Stimulated activated CD4-positive, alpha-beta T cell treated with anti-CD3 and anti-CD28 coated beads, Interleukin-2, amount 100 ng/mL, for 4 hours (primary cell): Measurements from ENCODE around the gene SERPINB11.
"Not testable (repeated sequence)": the region's sequence is repeated elsewhere in the genome, so short reads cannot be mapped to it uniquely, and the experiment has no call there.

Experiments
- DNase-seq: peaks from one replicate; pipeline ENCODE4 v3.0.0-alpha.2; 2020; ENCODE audit warnings: low read depth

Gene SERPINB11

DNA sequence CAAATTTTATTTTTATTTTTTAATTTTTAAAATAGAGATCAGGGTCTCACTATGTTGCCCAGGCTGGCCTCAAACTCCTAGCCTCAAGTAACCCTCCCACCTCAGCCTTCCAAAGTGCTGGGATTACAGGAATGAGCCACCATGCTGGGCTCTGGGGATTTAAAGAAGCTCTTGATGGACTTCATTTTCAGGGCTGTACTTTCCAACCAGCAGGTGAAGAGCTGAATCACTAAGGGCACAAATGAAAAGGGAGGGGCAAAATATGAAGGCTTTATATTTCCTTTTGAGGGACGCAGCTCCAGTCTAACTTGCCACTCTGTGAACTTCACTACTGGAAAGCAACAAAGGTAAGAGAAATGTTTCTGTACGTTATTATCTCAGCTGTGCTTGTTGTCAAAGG lies at the start of gene SERPINB11:
Gene SERPINB11 (plus strand): TSS at position 301 of the 400 bp plus-strand sequence. CDS start 7,234 bp downstream, outside the sequence.
- DNase-seq: no peak

DNA sequence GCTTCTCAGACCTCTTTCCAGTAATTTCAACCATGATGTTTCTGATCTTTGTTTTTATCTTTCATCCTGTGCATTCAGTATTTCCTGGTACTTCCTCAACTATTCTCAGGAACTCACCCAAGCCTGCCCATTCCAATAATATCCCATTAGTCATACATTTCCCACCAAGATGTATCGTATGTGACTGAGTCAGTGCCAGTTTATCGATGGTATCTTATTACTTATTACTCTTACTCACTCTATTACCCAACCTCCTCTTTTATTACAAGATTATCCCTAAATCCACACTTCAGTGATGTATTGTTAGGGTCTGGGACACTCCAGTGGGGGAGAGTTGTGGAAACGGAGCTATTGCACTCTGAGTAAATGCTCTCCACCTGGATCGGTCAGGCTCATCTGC lies 43.8 kb upstream of the SERPINB11 start:
- DNase-seq: not testable (repeated sequence)

GRCh38 chr18:63661750-63662149 lies 41.0 kb upstream of the SERPINB11 start, which contains the start of gene SERPINB3:
SERPINB3 (minus strand) TSS chr18:63661893; CDS start chr18:63661216, 677 bp downstream.
- not testable (repeated sequence) for DNase-seq

DNA sequence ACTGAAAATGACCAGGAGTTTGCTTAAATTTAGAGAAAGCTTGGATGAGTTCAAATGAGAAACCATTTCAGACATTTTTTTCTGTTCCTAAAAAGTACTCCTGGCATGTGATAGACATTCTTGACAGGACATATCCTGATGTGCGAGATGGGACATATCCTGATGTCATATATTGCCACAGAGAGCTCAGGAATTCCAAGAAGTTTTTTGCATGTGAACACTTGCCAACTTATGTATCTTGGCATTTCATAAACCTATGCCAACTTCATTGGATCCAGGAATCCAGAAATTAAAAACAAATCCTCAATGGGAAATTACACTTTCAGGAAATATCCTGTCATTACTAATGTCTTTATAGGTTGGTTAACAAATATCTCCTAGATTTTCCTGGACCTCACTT lies 38.2 kb upstream of the SERPINB11 start:
- DNase-seq: no peak

DNA sequence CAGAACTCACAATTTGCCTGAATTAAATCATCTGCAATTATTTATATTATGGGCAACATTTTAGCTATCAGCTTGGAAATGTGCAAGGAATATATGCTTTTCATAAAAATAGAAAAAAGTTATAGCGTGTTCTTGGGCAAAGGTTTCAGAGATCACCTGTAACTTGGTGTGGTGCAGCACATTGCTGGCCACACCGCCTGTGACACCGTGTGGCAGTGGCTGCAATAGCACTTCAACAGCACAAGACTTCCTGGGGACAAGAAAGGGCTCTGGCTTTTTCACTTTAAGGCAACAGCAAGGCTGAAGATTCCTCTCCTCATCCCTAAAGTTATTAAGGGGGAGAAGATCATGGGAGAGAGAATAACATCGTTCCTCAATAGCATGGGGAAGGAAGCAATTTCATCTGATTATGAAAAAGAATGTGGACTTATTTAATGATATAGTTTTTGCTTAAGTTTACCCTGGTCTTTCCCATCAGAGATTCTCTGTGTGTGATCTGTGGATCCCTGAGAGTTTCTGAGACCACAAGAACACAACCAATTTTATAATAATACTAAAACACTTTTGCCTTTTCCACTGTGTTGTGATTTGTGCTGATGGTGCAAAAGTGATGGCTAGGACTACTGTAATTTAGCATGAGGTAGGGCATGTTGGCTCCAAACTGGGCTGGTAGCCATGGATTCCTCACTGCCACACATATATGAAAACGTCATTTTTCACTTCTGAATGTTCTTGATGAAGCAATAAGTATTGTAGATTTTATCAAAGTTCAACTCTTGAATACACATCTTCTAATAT lies 26.0 kb upstream of the SERPINB11 start:
- DNase-seq: no peak

GRCh38 chr18:63677500-63678225 lies 25.1 kb upstream of the SERPINB11 start:
- no peak for DNase-seq

DNA sequence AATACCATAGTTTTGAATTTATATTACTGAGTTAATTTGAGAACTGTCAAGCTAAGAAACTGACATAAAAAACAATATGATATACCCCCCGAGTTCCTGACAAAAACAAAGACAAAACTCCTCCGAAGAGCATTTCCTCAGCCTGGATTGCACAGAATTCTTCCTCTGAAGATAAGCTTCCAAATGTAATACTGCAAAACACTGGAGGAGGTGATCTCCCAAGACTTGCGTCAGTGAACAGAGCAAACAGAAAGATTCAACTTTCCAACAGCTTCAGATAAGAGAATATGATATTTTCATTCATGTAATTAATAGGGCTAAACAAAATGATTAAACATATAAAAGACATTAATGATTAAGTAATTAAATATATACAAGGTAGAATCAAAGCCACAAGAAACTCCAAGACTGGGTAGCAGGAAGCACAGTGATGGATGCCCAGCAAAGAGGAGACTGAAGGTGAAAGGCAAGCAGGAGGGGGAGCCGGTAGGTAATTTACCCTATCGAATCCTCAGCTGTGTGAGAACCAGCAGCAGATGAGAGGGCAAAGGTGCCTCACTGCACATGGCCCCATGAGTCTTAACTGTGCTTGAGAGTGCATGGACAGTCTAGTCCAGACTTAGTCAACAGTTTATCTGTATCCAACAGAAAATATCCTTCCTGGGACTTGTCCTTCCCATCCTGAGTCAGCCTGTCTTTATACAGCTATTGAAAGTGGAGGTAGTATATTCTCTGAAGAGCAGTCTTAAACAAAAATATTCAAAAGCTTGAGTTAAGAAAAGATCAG lies 22.7 kb upstream of the SERPINB11 start:
- no peak for DNase-seq

- no peak for DNase-seq
Measured at GRCh38 chr18:63681449-63682340, 21.1 kb upstream of the SERPINB11 start.

DNA sequence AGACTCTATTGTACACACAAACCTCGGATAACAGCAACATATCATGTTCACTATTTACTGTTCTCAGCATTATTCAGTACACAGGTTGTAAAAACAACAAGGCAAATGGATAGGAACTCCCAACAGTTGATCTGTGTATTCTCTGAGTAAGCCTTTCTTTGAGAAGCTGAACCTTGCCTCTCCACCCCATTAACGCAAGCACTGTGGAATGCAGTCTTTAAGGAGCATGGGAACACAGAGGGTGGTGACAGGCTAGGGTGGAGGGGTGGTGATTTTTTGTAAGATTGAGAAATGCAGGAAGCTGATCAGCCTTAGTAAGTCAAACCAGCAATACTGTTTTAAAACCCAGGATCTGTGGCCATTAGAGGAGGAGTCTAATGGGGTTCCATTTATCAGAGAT lies 19.6 kb upstream of the SERPINB11 start:
- no peak for DNase-seq

GRCh38 chr18:63683890-63684289 lies 18.9 kb upstream of the SERPINB11 start:
- no peak for DNase-seq

GRCh38 chr18:63684718-63685117 lies 18.0 kb upstream of the SERPINB11 start:
- DNase-seq: no peak

GRCh38 chr18:63686871-63687270 lies 15.9 kb upstream of the SERPINB11 start:
- no peak for DNase-seq

DNA sequence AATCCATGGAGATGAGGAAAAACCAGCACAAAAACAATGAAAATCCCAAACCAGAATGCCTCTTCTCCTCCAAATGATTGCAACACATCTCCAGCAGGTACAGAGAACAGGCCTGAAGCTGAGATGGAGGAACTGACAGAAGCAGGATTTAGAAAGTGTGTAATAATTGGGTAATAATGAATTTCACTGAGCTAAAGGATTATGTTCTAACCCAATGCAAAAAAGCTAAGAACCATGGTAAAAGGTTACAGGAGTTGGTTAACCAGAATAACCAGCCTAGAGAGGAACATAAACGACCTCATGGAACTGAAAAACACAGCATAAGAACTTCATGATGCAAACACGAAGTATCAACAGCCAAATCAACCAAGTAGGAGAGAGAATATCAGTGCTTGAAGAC lies 13.7 kb upstream of the SERPINB11 start:
- no peak for DNase-seq

DNA sequence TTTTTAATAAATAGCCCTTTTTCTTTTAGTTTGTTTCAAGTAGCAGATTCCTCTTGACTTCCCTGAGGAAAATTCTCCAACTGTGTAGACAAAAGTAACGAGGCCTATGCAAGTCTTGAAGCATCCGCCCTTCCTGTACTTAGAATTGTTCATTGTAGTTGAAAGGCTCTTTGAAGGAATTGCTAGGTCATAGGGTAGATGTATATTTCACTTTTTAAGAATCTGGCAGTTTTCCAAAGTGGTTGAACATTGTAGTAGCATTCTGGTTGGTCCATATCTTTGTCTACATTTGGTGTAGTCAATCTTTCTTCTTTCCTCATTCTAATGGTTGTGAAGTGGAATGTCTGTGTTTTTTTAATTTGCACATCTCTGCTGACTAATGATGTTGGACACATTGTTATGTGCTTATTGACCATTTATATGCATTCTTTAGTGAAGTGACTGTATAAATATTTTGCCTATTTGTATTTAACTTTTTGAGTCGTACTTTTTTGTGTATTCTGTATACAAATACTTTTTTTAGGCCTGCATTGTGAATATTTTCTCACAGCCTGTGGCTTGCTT lies 5.6 kb upstream of the SERPINB11 start:
- no peak for DNase-seq

GRCh38 chr18:63700501-63700900 lies 2.3 kb upstream of the SERPINB11 start:
- no peak for DNase-seq

GRCh38 chr18:63701952-63702351 lies 808 bp upstream of the SERPINB11 start:
- DNase-seq: no peak

DNA sequence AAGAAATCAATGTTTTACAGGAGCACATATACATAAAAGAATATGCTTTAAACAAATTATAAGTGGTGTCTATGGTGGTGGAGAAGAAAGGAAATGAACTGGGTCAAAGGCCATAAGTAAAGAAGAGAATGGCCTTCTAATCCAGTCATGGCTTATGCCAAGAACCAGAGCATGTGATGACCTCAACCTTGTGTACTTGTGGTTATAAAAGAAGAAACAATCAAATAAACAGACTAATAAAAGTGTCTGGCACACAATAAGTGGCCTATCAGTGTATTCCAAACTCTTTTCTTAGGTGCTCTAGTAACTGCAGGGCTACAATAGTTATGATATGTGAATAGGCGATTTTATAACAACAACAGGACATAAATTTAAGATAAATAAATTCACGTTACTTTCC lies 2.6 kb downstream of the SERPINB11 start:
- no peak for DNase-seq

GRCh38 chr18:63707816-63708215 lies 5.1 kb downstream of the SERPINB11 start:
- no peak for DNase-seq

GRCh38 chr18:63708650-63709049 lies 5.9 kb downstream of the SERPINB11 start:
- no peak for DNase-seq

GRCh38 chr18:63725682-63726480 lies 23.1 kb downstream of the SERPINB11 start:
- no peak for DNase-seq
